ENCODE measurements around the gene MRPS22.
A peak's percentile ranks its signal among the peaks of the same experiment; 100 is the strongest.
"Not testable (repeated sequence)": the region's sequence is repeated elsewhere in the genome, so short reads cannot be mapped to it uniquely, and the experiment has no call there.

Gene MRPS22

GRCh38 chr3:139340784-139341183, 3.0 kb upstream of the MRPS22 start:
- DNase-seq: no peak

- DNase-seq: no peak
Observed at GRCh38 chr3:139342054-139342453, 1.8 kb upstream of the MRPS22 start.

GRCh38 chr3:139346771-139347170, 3.0 kb downstream of the MRPS22 start:
- no peak for DNase-seq

- DNase-seq: peak in 1 of 2 experiments; percentile 7
Observed at GRCh38 chr3:139353920-139354556, 10.2 kb downstream of the MRPS22 start.

GRCh38 chr3:139354661-139355060, 10.8 kb downstream of the MRPS22 start:
- no peak for DNase-seq

DNA sequence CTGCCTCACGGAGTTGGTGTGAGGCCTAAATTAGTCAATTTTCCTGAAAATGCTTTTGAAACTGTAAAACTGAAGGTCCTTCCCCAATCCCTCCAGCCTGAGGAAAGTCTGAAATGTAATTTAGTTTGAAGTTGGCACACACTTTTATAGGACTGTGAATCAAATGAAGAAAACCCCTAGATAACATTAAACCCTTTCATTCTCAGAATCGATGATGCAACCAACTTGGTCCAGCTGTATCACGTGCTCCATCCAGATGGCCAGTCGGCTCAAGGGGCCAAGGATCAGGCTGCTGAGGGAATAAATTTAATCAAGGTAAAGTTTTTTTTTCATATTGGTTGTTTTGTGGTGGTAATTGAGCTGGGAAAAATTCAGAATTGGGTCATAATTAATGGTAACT, 11.7 kb downstream of the MRPS22 start:
- DNase-seq: no peak

GRCh38 chr3:139355891-139356290, 12.1 kb downstream of the MRPS22 start:
- DNase-seq: no peak

DNA sequence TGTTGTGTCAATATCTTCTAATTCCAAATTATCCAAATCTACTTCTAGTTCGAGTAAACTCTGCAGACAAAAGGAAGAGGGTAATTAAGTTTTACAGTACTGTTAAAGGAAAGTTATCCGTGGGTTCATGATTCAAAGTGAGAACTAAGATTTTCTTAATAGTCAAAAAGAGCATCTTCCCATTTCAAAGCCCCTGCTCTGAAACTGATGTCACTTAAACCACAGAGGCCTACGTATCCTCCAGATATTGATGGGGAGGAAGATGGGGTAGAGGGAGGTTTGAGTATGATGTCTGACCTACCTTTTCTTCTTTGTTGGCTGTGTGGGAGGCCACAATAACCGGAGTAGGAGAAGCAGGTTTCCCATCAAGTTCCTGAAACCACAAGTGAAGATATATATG, 14.1 kb downstream of the MRPS22 start:
- no peak for DNase-seq

DNA sequence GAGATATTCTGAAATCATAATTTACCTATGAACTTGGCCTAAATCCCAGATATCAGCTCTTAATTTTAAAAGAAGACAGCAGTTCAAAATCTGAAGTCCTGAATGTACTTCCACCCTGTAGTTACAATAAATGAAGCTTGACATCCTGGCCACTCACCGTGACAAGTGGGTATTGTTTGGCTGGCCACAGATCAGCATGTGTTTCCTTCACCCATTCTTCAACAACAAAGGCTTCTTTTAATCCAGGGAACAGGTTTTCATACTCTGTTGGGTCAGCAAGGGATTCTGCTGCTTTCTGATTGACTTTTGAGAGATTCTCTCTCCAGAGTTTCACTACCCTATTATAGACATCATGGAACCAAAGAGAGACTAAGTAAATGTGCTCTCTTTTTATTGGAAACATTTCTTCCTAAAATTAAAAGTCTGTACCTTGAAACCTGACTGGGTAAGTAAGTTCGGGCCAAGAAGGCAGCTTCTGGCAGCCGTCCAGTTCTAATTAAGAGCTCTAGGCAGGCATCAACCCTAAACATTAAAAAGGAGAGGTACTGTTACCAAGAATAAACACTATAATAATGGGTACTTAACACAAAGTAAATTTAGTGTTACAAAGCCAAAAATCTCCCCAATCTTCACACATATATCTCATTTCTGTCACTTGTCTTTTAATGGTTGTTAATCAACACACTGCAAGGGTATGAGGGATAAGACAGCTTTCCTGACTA, 15.2 kb downstream of the MRPS22 start:
- DNase-seq: peak in 1 of 2 experiments; percentile 6

DNA sequence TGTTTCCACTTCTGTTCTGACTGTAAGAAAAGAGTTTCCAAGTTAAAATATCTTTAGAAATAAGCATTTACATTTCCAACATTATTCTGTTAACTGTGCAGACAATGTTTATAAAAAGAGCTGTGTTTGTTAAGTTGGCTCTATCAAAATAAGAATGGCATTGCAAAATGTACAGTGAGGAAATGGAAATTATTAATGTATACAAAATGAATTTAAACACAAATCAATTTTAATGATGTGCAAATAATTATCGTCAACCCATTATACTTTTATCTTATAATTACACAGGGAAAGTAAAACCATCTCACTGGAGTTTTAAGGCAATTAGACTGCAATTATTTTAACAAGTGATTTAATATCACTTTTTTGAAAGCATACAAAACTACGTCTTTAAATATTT, 17.5 kb downstream of the MRPS22 start:
- no peak for DNase-seq

- DNase-seq: no peak
Observed at GRCh38 chr3:139364549-139364948, 20.7 kb downstream of the MRPS22 start.

DNA sequence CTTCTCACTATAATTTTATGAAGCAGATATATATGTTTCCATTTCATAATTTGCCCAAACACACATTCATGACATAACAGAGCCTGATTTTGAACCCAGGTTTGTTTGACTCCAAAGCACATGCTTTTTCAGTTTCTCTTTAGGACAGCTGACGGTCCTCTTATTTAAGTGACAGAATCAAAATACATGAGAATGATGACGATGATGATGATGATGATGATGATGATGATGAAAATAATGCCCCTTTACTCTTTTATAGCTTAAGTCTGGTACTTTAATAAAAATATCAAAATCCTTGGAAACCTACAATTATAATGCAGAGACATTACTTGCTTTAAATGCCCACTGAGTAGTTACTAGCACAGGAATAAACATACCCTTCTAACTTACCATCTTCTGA, 30.3 kb downstream of the MRPS22 start:
- no peak for DNase-seq

- DNase-seq: no peak
Observed at GRCh38 chr3:139377378-139377777, 33.6 kb downstream of the MRPS22 start.

DNA sequence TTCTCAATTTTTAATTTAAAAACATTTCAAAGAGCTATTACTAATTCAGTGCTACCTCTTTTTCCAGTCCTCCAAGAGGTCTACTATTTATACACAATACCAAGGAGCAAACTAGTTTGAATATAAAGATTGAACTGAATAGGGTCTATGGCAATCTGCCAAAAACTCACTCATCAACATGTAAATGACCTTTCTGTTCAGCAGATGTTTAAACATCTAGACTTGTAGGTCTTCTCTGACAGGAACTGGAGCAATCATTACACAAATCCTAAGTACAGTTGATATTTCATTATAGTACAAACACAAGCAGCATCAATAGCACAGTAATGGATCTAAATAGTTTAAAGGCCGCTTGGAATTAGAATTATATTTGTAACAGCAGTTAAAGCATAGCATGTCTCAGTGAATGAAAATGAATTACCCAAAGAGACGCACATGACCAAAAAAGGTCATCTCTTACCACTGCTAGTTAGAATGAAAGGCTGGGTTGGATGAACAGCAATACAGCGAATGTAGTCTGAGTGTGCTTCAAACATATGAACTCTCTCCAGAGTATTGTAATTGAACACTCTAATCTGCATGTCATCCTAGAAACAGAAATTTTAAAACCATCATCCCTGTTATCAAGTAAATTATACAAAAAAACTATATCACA, 34.9 kb downstream of the MRPS22 start:
- peak; percentile 54 to 66 for DNase-seq

DNA sequence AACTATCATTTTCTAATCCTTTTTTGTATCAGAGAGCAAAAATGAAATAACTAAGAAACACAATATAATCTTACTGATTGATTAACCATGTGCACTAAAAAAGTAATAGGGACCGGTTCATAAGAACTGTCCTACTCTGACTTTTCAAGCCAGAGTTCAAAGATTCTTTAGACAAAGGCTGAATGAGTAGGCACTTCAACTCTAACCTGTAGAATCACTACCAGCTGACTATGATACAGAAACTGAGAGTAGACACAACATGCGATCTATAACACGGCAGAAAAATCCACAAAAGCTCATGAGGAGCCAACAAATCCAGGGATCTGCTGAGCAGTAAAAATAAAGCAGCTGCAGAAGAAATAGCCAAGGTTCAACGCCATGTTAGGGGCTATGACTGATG, 36.8 kb downstream of the MRPS22 start:
- DNase-seq: no peak

GRCh38 chr3:139382291-139382690, 38.5 kb downstream of the MRPS22 start:
- not testable (repeated sequence) for DNase-seq

GRCh38 chr3:139388077-139388476, 44.3 kb downstream of the MRPS22 start:
- no peak for DNase-seq

DNA sequence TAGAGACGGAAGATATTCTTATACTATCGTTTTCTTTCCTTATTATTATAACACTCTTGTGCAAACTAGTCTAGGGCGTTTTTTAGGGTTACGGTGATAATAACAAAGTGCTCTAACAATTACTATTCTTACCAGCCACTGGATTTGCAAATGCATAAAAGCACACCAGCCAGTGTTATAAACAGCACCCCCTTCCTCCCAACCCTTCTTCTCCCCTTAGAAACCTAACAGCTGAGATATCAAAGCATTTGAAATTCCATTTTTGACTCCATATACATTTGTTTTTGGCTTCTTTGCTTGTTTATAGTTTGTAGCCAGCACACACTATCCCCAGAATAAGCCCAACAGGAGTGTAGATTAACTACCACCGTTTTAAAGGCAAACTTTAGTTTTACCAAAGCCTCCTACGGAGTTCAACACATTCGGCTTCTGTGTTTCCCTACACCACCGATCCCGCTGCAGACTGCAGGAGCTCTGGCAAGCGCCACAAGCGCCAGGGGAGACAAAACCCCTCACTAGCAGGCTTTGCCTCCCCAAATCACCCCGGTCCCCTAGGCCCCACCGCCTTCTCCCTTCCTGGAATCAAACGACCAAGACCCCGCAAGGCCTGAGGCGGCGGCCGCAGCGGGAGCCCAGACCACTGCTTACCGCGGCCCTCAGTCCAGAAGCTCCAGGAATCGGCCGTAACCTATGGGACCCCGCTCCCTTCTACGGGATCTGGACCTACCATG, 45.2 kb downstream of the MRPS22 start:
- DNase-seq: no peak

GRCh38 chr3:139389552-139390368, 45.9 kb downstream of the MRPS22 start, which contains the start of gene COPB2:
COPB2 (minus strand) TSS chr3:139389647; CDS start chr3:139389550, 97 bp downstream.
- peak; percentile 96 to 98 for DNase-seq

DNA sequence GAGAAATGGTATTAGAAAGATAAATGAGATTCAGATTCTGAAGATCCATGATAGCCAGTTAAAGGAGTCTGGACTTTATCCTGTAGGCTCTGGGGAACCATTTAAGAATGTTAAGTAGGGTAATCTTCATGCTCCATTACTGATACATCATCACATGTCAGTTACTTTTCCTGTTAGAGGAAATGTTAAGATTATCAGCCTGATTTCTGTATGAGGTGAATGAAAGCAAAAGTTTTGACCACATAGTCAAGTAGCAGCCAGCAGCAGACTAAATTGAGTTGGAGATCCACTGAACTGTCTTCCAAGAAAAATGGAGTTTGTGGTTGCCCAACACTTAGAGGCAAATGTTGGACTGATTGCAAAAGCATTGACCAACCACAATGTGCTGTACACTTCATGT, 50.3 kb downstream of the MRPS22 start:
- no peak for DNase-seq

GRCh38 chr3:139396707-139397106, 52.9 kb downstream of the MRPS22 start:
- no peak for DNase-seq

DNA sequence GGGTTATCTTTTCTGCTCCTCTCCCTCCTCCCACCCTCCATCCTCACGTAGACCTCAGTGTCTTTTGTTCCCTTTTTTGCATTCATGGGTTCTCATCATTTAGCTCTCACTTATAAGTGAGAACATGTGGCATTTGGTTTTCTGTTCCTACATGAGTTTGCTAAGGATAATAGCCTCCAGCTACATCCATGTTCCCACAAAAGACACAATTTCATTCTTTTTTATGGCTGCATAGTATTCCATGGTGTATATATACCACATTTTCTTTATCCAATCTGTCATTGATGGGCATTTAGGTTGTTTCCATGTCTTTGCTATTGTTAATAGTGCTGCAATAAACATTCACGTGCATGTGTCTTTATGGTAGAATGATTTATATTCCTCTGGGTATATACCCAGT, 57.3 kb downstream of the MRPS22 start:
- DNase-seq: not testable (repeated sequence)

Measured in NCI-H1930 (cell line).